ENCODE measurements around the gene TNFAIP8L2.

DNA sequence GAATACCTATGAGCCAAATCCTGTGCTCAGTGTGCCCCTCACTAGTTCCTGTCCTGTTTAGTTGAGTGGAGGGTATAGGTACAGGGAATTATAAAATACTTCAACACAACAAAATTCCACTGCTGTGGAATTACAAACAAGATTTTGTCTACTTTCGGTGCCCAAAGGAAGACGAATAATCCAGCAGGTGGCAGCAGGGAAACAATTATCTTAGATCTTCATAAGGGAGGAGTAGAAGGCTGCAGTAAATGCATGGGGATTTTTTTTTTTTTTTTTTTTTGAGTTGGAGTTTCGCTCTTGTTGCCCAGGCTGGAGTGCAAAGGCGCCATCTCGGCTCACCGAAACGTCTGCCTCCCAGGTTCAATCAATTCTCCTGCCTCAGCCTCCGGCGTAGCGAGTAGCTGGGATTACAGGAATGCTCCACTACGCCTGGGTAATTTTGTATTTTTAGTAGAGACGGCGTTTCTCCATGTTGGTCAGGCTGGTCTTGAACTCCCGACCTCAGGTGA is 39.9 kb downstream of the TNFAIP8L2 start:
- TF ChIP-seq, protein P1, sequence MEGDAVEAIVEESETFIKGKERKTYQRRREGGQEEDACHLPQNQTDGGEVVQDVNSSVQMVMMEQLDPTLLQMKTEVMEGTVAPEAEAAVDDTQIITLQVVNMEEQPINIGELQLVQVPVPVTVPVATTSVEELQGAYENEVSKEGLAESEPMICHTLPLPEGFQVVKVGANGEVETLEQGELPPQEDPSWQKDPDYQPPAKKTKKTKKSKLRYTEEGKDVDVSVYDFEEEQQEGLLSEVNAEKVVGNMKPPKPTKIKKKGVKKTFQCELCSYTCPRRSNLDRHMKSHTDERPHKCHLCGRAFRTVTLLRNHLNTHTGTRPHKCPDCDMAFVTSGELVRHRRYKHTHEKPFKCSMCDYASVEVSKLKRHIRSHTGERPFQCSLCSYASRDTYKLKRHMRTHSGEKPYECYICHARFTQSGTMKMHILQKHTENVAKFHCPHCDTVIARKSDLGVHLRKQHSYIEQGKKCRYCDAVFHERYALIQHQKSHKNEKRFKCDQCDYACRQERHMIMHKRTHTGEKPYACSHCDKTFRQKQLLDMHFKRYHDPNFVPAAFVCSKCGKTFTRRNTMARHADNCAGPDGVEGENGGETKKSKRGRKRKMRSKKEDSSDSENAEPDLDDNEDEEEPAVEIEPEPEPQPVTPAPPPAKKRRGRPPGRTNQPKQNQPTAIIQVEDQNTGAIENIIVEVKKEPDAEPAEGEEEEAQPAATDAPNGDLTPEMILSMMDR (IDR thresholded peaks at IDR 0.05), result peak; percentile 46 to 58 (median 49)
- TF ChIP-seq EP300 (IDR thresholded peaks at IDR 0.05) (no peak), POLR2AphosphoS5 (IDR thresholded peaks at IDR 0.05) (peak in 2 of 4 donors; percentile 16 to 19), POLR2A (IDR thresholded peaks at IDR 0.05) (no peak)

All from sigmoid colon (tissue), 4 donors.